Panc1 (cell line): ENCODE data around the gene TBRG1. TPM values are rescaled to one million over a fixed set of nuclear protein-coding genes. Genes with fewer than 3 reads are reported as not detected.

Source experiments
- ATAC-seq: fragments of 200-7000 bp; cut with Tn5 transposase; 2 replicates; pipeline ENCODE4 v1.9.1; 2020; ENCODE audit warnings: mild to moderate bottlenecking, moderate library complexity
- BruUV-seq: library from RNA; stranded (reverse); fragments of 400-500 nt; replicated peaks from 2 replicates; lab custom pipeline; 2021; lab: Mats Ljungman, UMichigan
- CTCF ChIA-PET: fragments of 300-600 bp; sonication (Branson Sonifier 250); formaldehyde crosslinking; loops from one replicate; lab custom pipeline; 2022; ENCODE audit warnings: antibody characterized with exemption; lab: Charles Lee
- POLR2A ChIA-PET: fragments of 300-600 bp; sonication (Branson Sonifier 250); formaldehyde crosslinking; loops from one replicate; lab custom pipeline; 2022; ENCODE audit warnings: antibody characterized with exemption; lab: Charles Lee
- DNase-seq: peaks from one replicate; pipeline ENCODE4 v3.0.0-alpha.2; 2010; ENCODE audit warnings: low read depth, low spot score
- H3K27ac ChIP-seq: 2 replicates; pipeline ENCODE4 v1.5.1; 2011; ENCODE audit warnings: mild to moderate bottlenecking, low read length, inconsistent platforms
- H3K27me3 ChIP-seq: fragments of 200-500 bp; sonication (Bioruptor generic); 2 replicates; pipeline ENCODE4 v1.6.0; 2014; ENCODE audit warnings: low read length, inconsistent platforms; ENCODE audit not compliant: control insufficient read depth, insufficient read depth
- H3K36me3 ChIP-seq: fragments of 200-500 bp; sonication (Bioruptor generic); 2 replicates; pipeline ENCODE4 v1.5.1; 2014; ENCODE audit warnings: inconsistent platforms, mild to moderate bottlenecking, low read length, moderate library complexity; ENCODE audit not compliant: control insufficient read depth, insufficient read depth
- H3K4me1 ChIP-seq: 2 replicates; pipeline ENCODE4 v1.5.1; 2011; ENCODE audit warnings: inconsistent platforms, mild to moderate bottlenecking, low read length, moderate library complexity; ENCODE audit not compliant: control insufficient read depth, insufficient read depth
- H3K4me3 ChIP-seq, 2 experiments: 2 replicates each; pipeline ENCODE4 v1.5.1; 2011 to 2012; ENCODE audit warnings: low read depth in 2 of 2, low read length in 2 of 2, mild to moderate bottlenecking in 2 of 2, inconsistent platforms in 1 of 2, moderate library complexity in 1 of 2
- H3K9me3 ChIP-seq: fragments of 200-500 bp; sonication (Bioruptor generic); 2 replicates; pipeline ENCODE4 v1.5.1; 2014; ENCODE audit warnings: low read depth, mild to moderate bottlenecking, inconsistent platforms, low read length, moderate library complexity; ENCODE audit not compliant: control insufficient read depth, insufficient read depth
- POLR2AphosphoS5 ChIP-seq: IDR thresholded peaks from 2 replicates; pipeline ENCODE4 v1.6.1; 2012; ENCODE audit warnings: mild to moderate bottlenecking, low read depth, low read length, moderate library complexity
- REST ChIP-seq, 2 experiments: IDR thresholded peaks; 2 replicates each; pipeline ENCODE4 v1.6.1; 2011 to 2012; ENCODE audit warnings: low read depth in 2 of 2, control low read depth in 1 of 2, low read length in 1 of 2, mild to moderate bottlenecking in 1 of 2, moderate library complexity in 1 of 2; ENCODE audit not compliant: insufficient read depth in 1 of 2
- SIN3A ChIP-seq: IDR thresholded peaks from 2 replicates; pipeline ENCODE4 v1.6.1; 2012; ENCODE audit warnings: low read depth, mild to moderate bottlenecking, low read length, moderate library complexity, borderline replicate concordance; ENCODE audit not compliant: insufficient read depth
- TCF7L2 ChIP-seq: IDR thresholded peaks from 2 replicates; pipeline ENCODE4 v1.6.1; 2011; ENCODE audit warnings: mild to moderate bottlenecking, low read depth, low read length, inconsistent platforms
- in situ Hi-C: cut with HindIII; loops from 2 replicates; pipeline ENCODE4 v1.10.0; 2016; ENCODE audit warnings: low sequenced_read_pairs, low pct_unique_long_range_greater_than_20kb
- intact Hi-C: fragments of 100-400 bp; cut with micrococcal nuclease; formaldehyde crosslinking; loops from one replicate; pipeline ENCODE4 v1.10.0; 2022; ENCODE audit not compliant: unreplicated experiment
- total RNA-seq: library from RNA; stranded (reverse); gene quantifications from one replicate; pipeline ENCODE4 v1.2.1, GENCODE V29; 2021; ENCODE audit not compliant: unreplicated experiment
- TF ChIP-seq, protein P1 (sequence below): fragments of 450-650 bp; IDR thresholded peaks from 2 replicates; pipeline ENCODE4 v1.5.1; 2017; ENCODE audit warnings: mild to moderate bottlenecking

TBRG1 gene
- total RNA-seq, 1 experiment from 2014 or later: 35.0 TPM

GRCh38 chr11:124586238-124586860 lies 36.3 kb upstream of the TBRG1 start:
- no peaks in the 10 kb centered on the region for H3K4me1 ChIP-seq
- no peaks in the 10 kb centered on the region for H3K36me3 ChIP-seq
- in situ Hi-C loops: no loop called here
- BruUV-seq: no TSS peak
- no peak for TF ChIP-seq REST (IDR thresholded peaks at IDR 0.05; ENCODE audit: insufficient read depth in 1 of 2, low read depth in 2 of 2, low read length in 1 of 2)
- TF ChIP-seq, protein P1, sequence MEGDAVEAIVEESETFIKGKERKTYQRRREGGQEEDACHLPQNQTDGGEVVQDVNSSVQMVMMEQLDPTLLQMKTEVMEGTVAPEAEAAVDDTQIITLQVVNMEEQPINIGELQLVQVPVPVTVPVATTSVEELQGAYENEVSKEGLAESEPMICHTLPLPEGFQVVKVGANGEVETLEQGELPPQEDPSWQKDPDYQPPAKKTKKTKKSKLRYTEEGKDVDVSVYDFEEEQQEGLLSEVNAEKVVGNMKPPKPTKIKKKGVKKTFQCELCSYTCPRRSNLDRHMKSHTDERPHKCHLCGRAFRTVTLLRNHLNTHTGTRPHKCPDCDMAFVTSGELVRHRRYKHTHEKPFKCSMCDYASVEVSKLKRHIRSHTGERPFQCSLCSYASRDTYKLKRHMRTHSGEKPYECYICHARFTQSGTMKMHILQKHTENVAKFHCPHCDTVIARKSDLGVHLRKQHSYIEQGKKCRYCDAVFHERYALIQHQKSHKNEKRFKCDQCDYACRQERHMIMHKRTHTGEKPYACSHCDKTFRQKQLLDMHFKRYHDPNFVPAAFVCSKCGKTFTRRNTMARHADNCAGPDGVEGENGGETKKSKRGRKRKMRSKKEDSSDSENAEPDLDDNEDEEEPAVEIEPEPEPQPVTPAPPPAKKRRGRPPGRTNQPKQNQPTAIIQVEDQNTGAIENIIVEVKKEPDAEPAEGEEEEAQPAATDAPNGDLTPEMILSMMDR: peak; percentile 71
- intact Hi-C loops: loop anchor here (1.0 to 5.0 kb wide), 2 partner anchors 171 to 514 kb away; no protein-coding TSS in a partner anchor
- no peak overlapping the region for H3K4me3 ChIP-seq
- DNase-seq (peak; percentile 47), ATAC-seq (peak; percentile 85; the same call in 1 of the 2 replicates)
- H3K27me3 ChIP-seq: peaks cover 5% of the 10 kb centered on the region
- no peak overlapping the region for H3K27ac ChIP-seq
- ChIA-PET CTCF (interaction anchor here (0.6 to 1.5 kb wide), 2 partner anchors 517 to 526 kb away, joined by 3 read pairs; no protein-coding TSS in a partner anchor), POLR2A (no interaction called here)
- H3K9me3 ChIP-seq: no peaks in the 10 kb centered on the region

DNA sequence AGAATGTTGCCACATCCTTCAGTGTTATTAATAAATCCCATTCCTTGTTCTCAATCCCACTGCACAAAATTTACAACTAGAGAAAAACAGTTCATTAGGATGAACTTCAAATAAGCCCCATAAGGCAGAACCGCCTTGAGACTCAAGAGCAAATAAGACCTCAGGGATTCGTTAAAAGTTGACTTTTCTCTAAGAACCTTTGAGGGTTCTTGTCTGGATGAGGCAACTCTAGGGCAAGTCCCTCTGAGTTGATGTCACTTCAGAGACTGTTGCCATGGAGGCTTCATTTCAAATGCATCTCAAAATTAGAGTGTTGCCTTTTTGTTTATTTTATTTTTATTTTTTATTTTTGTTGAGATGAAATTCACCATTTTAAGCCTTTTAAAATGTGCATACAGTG lies 31.2 kb upstream of the TBRG1 start:
- no peak for TF ChIP-seq REST (IDR thresholded peaks at IDR 0.05; ENCODE audit: insufficient read depth in 1 of 2, low read depth in 2 of 2, low read length in 1 of 2)
- TF ChIP-seq, protein P1: no peak
- no peak for TF ChIP-seq SIN3A
- TF ChIP-seq TCF7L2: no peak
- TF ChIP-seq POLR2AphosphoS5: no peak
- CTCF ChIA-PET: no interaction called here
- Histone ChIP-seq H3K27me3 (peaks cover 8% of the 10 kb centered on the region), H3K36me3 (no peaks in the 10 kb centered on the region), H3K27ac (no peak overlapping the region), H3K4me3 (no peak overlapping the region), H3K4me1 (no peaks in the 10 kb centered on the region), H3K9me3 (no peaks in the 10 kb centered on the region)
- DNase-seq: no peak
- BruUV-seq: no TSS peak
- ATAC-seq: no peak
- in situ Hi-C loops (no loop called here), intact Hi-C loops (no loop called here)
- POLR2A ChIA-PET: no interaction called here
